Measurements from ENCODE around the gene NUDT4.
"Not testable (repeated sequence)": the region's sequence is repeated elsewhere in the genome, so short reads cannot be mapped to it uniquely, and the experiment has no call there.

The NUDT4 gene

GRCh38 chr12:93368766-93369165 lies 9.0 kb upstream of the NUDT4 start:
- DNase-seq, result no peak

GRCh38 chr12:93369505-93369904 lies 8.2 kb upstream of the NUDT4 start:
- DNase-seq, result no peak

GRCh38 chr12:93370947-93371346 lies 6.8 kb upstream of the NUDT4 start:
- DNase-seq, result no peak

- DNase-seq, result no peak
Measured at GRCh38 chr12:93373961-93374656, 3.6 kb upstream of the NUDT4 start.

- DNase-seq, result no peak
Measured at GRCh38 chr12:93375906-93376305, 1.8 kb upstream of the NUDT4 start.

- no peak for DNase-seq
Measured at GRCh38 chr12:93376436-93377251, 1.1 kb upstream of the NUDT4 start.

GRCh38 chr12:93378196-93378997 lies 672 bp downstream of the NUDT4 start:
- peak; percentile 68 for DNase-seq

GRCh38 chr12:93378998-93379325 lies 1.2 kb downstream of the NUDT4 start:
- no peak for DNase-seq

GRCh38 chr12:93379326-93379980 lies 1.7 kb downstream of the NUDT4 start:
- DNase-seq, result no peak

GRCh38 chr12:93379981-93380361 lies 2.2 kb downstream of the NUDT4 start:
- DNase-seq, result no peak

GRCh38 chr12:93380480-93381121 lies 2.9 kb downstream of the NUDT4 start:
- DNase-seq, result no peak

GRCh38 chr12:93381161-93381975 lies 3.6 kb downstream of the NUDT4 start:
- no peak for DNase-seq

GRCh38 chr12:93381976-93382437 lies 4.3 kb downstream of the NUDT4 start:
- DNase-seq, result not testable (repeated sequence)

- peak; percentile 83 for DNase-seq
Measured at GRCh38 chr12:93387780-93388179, 10.1 kb downstream of the NUDT4 start.

GRCh38 chr12:93390031-93390430 lies 12.3 kb downstream of the NUDT4 start:
- DNase-seq, result no peak

GRCh38 chr12:93390549-93391297 lies 13.0 kb downstream of the NUDT4 start:
- DNase-seq, result no peak

GRCh38 chr12:93393425-93393824 lies 15.7 kb downstream of the NUDT4 start:
- DNase-seq, result no peak

- DNase-seq, result no peak
Measured at GRCh38 chr12:93397412-93397811, 19.7 kb downstream of the NUDT4 start.

- not testable (repeated sequence) for DNase-seq
Measured at GRCh38 chr12:93399183-93399863, 21.6 kb downstream of the NUDT4 start.
